ENCODE data around the gene EPN2.

DNA sequence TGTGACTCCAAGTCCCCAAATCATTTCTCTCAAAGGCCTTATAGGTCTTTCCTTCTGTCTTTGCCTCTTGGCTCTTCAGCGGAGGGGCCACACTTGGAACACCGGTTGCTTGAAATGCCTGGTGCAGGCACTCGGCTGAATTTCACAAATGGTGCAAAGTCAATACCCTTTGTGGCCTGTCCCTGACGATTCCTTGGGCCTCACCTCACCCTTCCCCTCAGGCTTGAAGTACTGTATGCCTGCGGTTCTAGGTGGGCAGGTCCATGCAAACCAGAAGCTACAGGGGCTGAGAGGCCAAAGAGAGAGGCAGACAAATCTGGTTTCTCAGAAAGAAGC, 129.4 kb downstream of the EPN2 start:
- TF ChIP-seq, protein P1, sequence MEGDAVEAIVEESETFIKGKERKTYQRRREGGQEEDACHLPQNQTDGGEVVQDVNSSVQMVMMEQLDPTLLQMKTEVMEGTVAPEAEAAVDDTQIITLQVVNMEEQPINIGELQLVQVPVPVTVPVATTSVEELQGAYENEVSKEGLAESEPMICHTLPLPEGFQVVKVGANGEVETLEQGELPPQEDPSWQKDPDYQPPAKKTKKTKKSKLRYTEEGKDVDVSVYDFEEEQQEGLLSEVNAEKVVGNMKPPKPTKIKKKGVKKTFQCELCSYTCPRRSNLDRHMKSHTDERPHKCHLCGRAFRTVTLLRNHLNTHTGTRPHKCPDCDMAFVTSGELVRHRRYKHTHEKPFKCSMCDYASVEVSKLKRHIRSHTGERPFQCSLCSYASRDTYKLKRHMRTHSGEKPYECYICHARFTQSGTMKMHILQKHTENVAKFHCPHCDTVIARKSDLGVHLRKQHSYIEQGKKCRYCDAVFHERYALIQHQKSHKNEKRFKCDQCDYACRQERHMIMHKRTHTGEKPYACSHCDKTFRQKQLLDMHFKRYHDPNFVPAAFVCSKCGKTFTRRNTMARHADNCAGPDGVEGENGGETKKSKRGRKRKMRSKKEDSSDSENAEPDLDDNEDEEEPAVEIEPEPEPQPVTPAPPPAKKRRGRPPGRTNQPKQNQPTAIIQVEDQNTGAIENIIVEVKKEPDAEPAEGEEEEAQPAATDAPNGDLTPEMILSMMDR (IDR thresholded peaks at IDR 0.05; ENCODE audit: insufficient read depth, low read length, poor library complexity, severe bottlenecking) = no peak
- no peak for TF ChIP-seq EZH2phosphoT487 (conservative IDR thresholded peaks at IDR 0.05; ENCODE audit: low read length)

Data from SU-DHL-6 (cell line).